Mesothelial cell of epicardium (in vitro differentiated cells): ENCODE data around the gene EXOC3L4. TPM values are rescaled to one million over a fixed set of nuclear protein-coding genes. Genes with fewer than 3 reads are reported as not detected.

Experiments used
- DNase-seq, 2 experiments: peaks; one replicate each; pipeline ENCODE4 v3.0.0; 2021; ENCODE audit warnings: low spot score in 2 of 2; ENCODE audit not compliant: unreplicated experiment in 2 of 2
- H3K27ac Mint-ChIP-seq: 2 replicates; pipeline ENCODE4 v1.8.0; 2021; ENCODE audit warnings: mixed read lengths
- H3K27me3 Mint-ChIP-seq: 2 replicates; pipeline ENCODE4 v1.8.0; 2021; ENCODE audit warnings: low read depth, mixed read lengths
- H3K36me3 Mint-ChIP-seq: 2 replicates; pipeline ENCODE4 v1.8.0; 2021; ENCODE audit warnings: mixed read lengths
- H3K4me1 Mint-ChIP-seq: 2 replicates; pipeline ENCODE4 v1.8.0; 2021; ENCODE audit warnings: mixed read lengths
- H3K4me3 Mint-ChIP-seq: 2 replicates; pipeline ENCODE4 v1.8.0; 2021; ENCODE audit warnings: mild to moderate bottlenecking, moderate library complexity, mixed read lengths
- H3K9me3 Mint-ChIP-seq: 2 replicates; pipeline ENCODE4 v1.8.0; 2021; ENCODE audit warnings: mixed read lengths
- CTCF ChIP-seq: fragments of 200-600 bp; sonication (generic); IDR thresholded peaks from one replicate; pipeline ENCODE4 v1.5.0; 2021; ENCODE audit warnings: antibody characterized with exemption; ENCODE audit not compliant: unreplicated experiment
- total RNA-seq: library from RNA; stranded (reverse); gene quantifications from 3 replicates; pipeline ENCODE4 v1.2.1, GENCODE V29; 2021

EXOC3L4 gene
- total RNA-seq, 1 donor from 2014 or later, result not detected

GRCh38 chr14:103105580-103106150 lies 11.1 kb downstream of the EXOC3L4 start:
- no peaks in the 10 kb centered on the region for H3K36me3 Mint-ChIP-seq
- H3K27me3 Mint-ChIP-seq, result peaks cover 18% of the 10 kb centered on the region
- no peak overlapping the region for H3K27ac Mint-ChIP-seq
- no peak for TF ChIP-seq CTCF
- peaks cover 26% of the 10 kb centered on the region for H3K4me1 Mint-ChIP-seq
- no peaks in the 10 kb centered on the region for H3K9me3 Mint-ChIP-seq
- no peak overlapping the region for H3K4me3 Mint-ChIP-seq
- no peak for DNase-seq

- Mint-ChIP-seq H3K27ac (no peak overlapping the region), H3K27me3 (peaks cover 17% of the 10 kb centered on the region), H3K36me3 (no peaks in the 10 kb centered on the region), H3K4me3 (no peak overlapping the region), H3K4me1 (peaks cover 34% of the 10 kb centered on the region), H3K9me3 (no peaks in the 10 kb centered on the region)
- TF ChIP-seq CTCF, result no peak
- no peak for DNase-seq
Observed at GRCh38 chr14:103107455-103107854, 12.9 kb downstream of the EXOC3L4 start.

GRCh38 chr14:103107941-103108748 lies 13.6 kb downstream of the EXOC3L4 start:
- peaks cover 34% of the 10 kb centered on the region for H3K4me1 Mint-ChIP-seq

GRCh38 chr14:103108749-103109207 lies 14.3 kb downstream of the EXOC3L4 start:
- Mint-ChIP-seq H3K4me1 (peaks cover 31% of the 10 kb centered on the region), H3K27me3 (peaks cover 12% of the 10 kb centered on the region), H3K27ac (peak overlapping the region; percentile 30), H3K9me3 (no peaks in the 10 kb centered on the region), H3K4me3 (no peak overlapping the region), H3K36me3 (no peaks in the 10 kb centered on the region)
- no peak for TF ChIP-seq CTCF
- DNase-seq, result no peak

More at GRCh38 chr14:103107941-103108748, 13.6 kb downstream of the EXOC3L4 start:
- Mint-ChIP-seq H3K4me3 (no peak overlapping the region), H3K36me3 (no peaks in the 10 kb centered on the region), H3K9me3 (no peaks in the 10 kb centered on the region), H3K27me3 (peaks cover 16% of the 10 kb centered on the region), H3K27ac (peak overlapping the region; percentile 30)
- no peak for TF ChIP-seq CTCF
- DNase-seq, result no peak

GRCh38 chr14:103109535-103110441 lies 15.3 kb downstream of the EXOC3L4 start:
- Mint-ChIP-seq H3K27ac (no peak overlapping the region), H3K27me3 (peaks cover 6% of the 10 kb centered on the region), H3K4me3 (no peak overlapping the region), H3K4me1 (peaks cover 30% of the 10 kb centered on the region), H3K9me3 (no peaks in the 10 kb centered on the region), H3K36me3 (no peaks in the 10 kb centered on the region)
- DNase-seq, result no peak
- no peak for TF ChIP-seq CTCF
